Renal pelvis (tissue), 4 donors: ENCODE measurements around the gene OSTF1. TPM values are rescaled to one million over a fixed set of nuclear protein-coding genes. Genes with fewer than 3 reads are reported as not detected.

Experiments used
- DNase-seq: peaks from one replicate; pipeline ENCODE4 v3.0.0-alpha.2; 2013
- polyA plus RNA-seq, 3 donors: library from polyadenylated mRNA; unstranded; fragments of 120-200 nt; gene quantifications; one replicate each; pipeline ENCODE4 v1.2.1, GENCODE V29; 2013; ENCODE audit not compliant: insufficient read length in 3 of 3

The OSTF1 gene
- polyA plus RNA-seq, 3 donors = 21.7 to 26.1 (median 24.7) TPM

DNA sequence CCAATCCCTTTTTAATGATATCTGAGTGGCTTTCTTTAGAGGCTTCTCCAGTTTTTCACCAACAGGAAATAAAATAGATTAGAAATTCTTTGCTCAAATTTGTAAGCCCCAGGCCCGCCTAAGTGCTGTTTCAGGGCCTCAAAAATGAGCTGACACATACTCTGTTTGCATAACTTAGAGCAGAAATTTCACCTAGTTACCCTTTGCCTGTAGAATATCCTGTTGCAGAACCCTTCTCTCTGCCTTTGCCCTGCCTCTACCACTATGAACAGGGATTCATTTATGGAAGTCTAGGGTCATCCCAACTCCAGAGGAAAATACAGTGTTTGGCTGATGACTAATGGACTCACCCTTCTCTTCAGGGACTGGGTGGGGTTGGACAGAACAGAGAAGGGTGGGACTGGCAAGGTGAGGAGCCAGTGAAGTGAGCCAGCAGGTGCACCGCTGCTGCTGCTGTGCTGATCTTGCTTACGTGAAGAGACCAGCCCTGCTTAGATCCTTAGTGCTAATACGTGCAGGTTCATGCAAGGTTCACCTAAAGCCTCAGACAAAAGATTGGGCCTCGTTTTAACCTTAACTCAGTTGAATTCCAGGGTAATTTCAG is 22.8 kb downstream of the OSTF1 start:
- no peak for DNase-seq

GRCh38 chr9:75112789-75113188 is 24.5 kb downstream of the OSTF1 start:
- no peak for DNase-seq

GRCh38 chr9:75116306-75116705 is 28.0 kb downstream of the OSTF1 start:
- no peak for DNase-seq

- DNase-seq = no peak
These were observed 29.2 kb downstream of the OSTF1 start for GRCh38 chr9:75117564-75117963.

- DNase-seq = no peak
These were observed 32.4 kb downstream of the OSTF1 start for GRCh38 chr9:75120686-75121085.

GRCh38 chr9:75121914-75122558 is 33.7 kb downstream of the OSTF1 start:
- DNase-seq = no peak

DNA sequence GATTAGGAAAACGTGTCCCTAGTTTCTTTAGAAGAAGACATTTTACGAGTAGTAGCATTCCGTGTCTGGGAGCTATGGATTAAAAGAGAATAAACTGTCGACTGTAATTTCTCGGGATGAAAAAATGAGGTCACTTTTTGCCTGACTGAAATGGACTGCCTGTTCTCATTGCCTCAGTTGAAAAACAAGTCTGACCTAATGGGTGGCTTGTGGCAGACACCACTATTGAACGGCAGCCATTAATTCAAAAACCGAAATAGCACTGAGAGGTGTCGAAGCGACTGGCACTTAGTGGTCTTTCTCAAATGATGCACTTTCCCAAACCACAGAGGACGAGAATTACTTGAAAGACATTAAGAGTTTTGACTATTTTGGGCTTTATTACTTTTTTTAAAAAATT is 35.4 kb downstream of the OSTF1 start:
- DNase-seq = no peak

- no peak for DNase-seq
These were observed 40.2 kb downstream of the OSTF1 start for GRCh38 chr9:75128535-75128934.

DNA sequence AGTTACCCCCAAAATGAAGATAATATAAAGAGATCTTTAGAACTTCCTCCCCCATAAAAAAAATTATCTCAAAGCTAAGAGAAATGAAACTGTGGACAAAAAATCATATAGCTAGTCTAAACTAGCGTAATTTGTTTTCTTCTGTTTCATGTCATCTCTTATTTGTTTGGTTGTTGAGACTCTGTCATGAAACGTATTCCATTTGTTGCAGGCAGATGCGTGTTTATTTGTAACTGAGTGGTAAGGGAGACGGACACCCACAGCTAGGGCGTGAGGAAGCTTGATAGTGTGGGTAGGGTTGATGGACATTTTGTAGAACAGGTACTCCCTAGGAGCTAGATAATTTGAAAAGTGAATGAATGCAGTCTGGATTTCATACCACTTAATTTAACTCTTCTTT is 41.9 kb downstream of the OSTF1 start:
- no peak for DNase-seq

- DNase-seq = no peak
These were observed 42.4 kb downstream of the OSTF1 start for GRCh38 chr9:75130621-75131230.

- DNase-seq = no peak
These were observed 43.4 kb downstream of the OSTF1 start for GRCh38 chr9:75131700-75132099.

DNA sequence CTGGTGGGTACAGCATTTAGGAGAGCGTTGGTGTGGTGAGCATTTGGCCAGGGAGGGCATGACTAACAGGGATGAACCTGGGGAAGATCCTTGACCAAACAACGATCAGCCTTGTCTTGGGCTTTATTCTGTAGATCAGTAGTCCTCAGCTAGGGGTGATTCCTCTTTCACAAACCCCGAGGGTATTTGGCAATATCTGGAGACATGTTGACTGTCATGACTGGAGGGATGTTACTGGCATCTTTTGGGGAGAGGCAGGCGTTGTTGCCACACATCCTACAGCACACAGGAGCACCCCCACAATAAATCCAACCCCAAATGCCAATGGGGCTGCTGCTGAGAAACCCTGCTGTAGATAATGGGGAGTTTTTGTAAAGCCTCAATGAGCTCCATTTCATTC is 43.9 kb downstream of the OSTF1 start:
- no peak for DNase-seq

DNA sequence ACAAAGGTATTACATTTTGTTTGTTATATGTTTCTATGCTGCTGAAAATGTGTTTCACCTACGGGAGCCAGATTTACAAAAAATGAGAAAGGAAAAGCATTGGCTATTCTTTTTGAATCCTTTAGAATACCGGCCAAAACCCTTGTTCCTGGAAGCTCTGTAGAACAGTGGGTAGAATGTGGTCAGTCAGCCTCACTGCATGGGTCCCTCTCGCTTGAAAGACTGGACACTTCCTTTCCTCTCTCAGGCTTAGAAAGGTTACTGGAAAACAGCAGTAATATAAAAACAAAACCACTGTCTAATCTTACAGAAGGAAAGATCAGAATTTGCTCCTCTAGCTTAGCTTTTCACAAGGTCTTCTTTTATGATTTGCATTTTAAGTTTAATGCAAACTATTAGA is 45.1 kb downstream of the OSTF1 start:
- DNase-seq = no peak

- no peak for DNase-seq
These were observed 46.2 kb downstream of the OSTF1 start for GRCh38 chr9:75134495-75134894.

- DNase-seq = no peak
These were observed 50.1 kb downstream of the OSTF1 start for GRCh38 chr9:75138260-75139040.

- DNase-seq = no peak
These were observed 50.9 kb downstream of the OSTF1 start for GRCh38 chr9:75139201-75139600.

DNA sequence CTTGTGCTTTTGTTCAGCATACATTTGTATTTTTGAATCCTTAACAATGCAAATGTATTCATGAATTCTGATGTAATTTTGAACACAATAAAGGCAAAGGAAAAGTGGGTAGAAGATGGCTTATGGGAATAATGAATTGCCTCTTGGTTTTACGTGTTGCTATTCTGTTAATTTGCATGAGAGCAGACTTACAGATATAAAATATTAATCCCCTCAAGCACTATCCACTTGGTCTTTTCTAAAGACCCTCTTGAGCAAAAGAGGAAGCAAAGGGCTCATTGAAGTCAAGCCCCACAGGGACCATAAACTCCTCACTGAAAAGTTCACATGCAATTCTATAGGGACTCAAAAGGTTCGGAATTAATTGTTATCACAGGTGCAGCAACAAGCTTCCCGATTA is 51.9 kb downstream of the OSTF1 start:
- no peak for DNase-seq

DNA sequence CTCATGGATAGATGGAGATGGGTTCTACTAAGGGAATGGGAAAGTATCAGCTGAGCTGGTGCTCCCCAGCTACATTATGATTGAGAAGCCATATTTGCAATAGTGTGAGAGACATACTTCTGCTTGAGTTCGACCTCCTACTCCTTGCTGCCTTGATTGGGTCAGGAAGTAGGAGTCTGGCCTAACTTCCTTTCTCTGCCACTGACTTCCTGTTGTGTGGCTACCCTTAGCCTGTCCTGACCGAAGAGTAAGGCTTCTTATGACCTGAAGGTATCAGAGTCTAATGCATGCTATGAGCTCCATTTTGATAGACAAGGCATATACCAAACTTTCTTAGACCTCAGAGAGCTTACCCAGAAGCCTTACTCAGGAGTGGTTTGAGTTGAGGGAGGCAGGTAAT is 53.9 kb downstream of the OSTF1 start:
- no peak for DNase-seq

- DNase-seq = no peak
These were observed 57.9 kb downstream of the OSTF1 start for GRCh38 chr9:75146229-75146628.

GRCh38 chr9:75147638-75148037 is 59.3 kb downstream of the OSTF1 start:
- no peak for DNase-seq

GRCh38 chr9:75148561-75148960 is 60.2 kb downstream of the OSTF1 start:
- peak; percentile 17 for DNase-seq

DNA sequence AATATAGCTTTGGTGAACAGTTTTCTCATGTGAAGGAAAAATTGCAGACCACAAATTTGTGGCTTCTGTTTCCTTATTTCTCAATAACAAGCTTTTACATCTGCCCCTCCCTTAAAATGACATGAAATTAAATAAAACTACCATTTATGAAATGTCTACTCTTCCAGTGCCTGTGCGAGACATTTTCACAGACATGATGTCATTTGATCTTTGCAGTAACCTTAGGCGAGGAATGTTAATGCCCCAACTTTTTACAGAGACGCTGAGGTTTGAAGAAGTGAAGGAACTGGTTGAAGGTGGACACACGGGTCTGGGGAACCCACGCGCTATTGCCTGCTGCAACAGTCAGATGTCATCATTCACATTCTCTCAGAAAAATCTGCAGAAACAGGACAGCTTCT is 61.5 kb downstream of the OSTF1 start:
- no peak for DNase-seq

GRCh38 chr9:75150512-75150911 is 62.2 kb downstream of the OSTF1 start:
- DNase-seq = no peak
